CD4-positive, alpha-beta T cell (primary cell): ENCODE data around the gene IL5. TPM values are rescaled to one million over a fixed set of nuclear protein-coding genes. Genes with fewer than 3 reads are reported as not detected.
A peak's percentile ranks its signal among the peaks of the same experiment; 100 is the strongest.

Experiments
- ATAC-seq: fragments of 200-7000 bp; cut with Tn5 transposase; one replicate; pipeline ENCODE4 v1.10.0; 2022; ENCODE audit warnings: mild to moderate bottlenecking; ENCODE audit not compliant: poor library complexity
- CTCF ChIA-PET: fragments of 350-600 bp; sonication (Branson Sonifier 250); formaldehyde crosslinking; loops from one replicate; lab custom pipeline; 2021; ENCODE audit warnings: antibody characterized with exemption, inconsistent platforms; lab: Charles Lee
- POLR2A ChIA-PET: fragments of 350-600 bp; sonication (Branson Sonifier 250); formaldehyde crosslinking; loops from one replicate; lab custom pipeline; 2021; ENCODE audit warnings: antibody characterized with exemption, inconsistent platforms; lab: Charles Lee
- DNase-seq, 14 experiments: peaks; one replicate each; pipeline ENCODE4 v3.0.0-alpha.2; 2013 to 2020; ENCODE audit warnings: mixed read lengths in 2 of 14
- H3K27ac ChIP-seq, 2 donors: one replicate each; pipeline versions ENCODE4 v1.5.1 to v1.7.0; 2013; ENCODE audit warnings: low read length in 2 of 2, low read depth in 1 of 2, mild to moderate bottlenecking in 1 of 2
- H3K27me3 ChIP-seq, 2 experiments: 1 replicate in 1 of 2; 2 replicates in 1 of 2; pipeline versions ENCODE4 v1.6.1 to v1.7.0; 2013; ENCODE audit warnings: low read length in 2 of 2, control low read depth in 1 of 2, mild to moderate bottlenecking in 1 of 2, moderate library complexity in 1 of 2; ENCODE audit not compliant: insufficient read depth in 2 of 2, control insufficient read depth in 1 of 2
- H3K36me3 ChIP-seq: one replicate; pipeline ENCODE4 v1.6.1; 2013; ENCODE audit warnings: low read length, control low read depth; ENCODE audit not compliant: insufficient read depth
- H3K4me1 ChIP-seq: one replicate; pipeline ENCODE4 v1.6.1; 2013; ENCODE audit warnings: low read length, control low read depth; ENCODE audit not compliant: insufficient read depth
- H3K4me3 ChIP-seq: one replicate; pipeline ENCODE4 v1.5.1; 2013; ENCODE audit warnings: mild to moderate bottlenecking, low read length, moderate library complexity
- H3K9me3 ChIP-seq, 2 experiments: 1 replicate in 1 of 2; 2 replicates in 1 of 2; pipeline versions ENCODE4 v1.6.1 to v1.7.0; 2013; ENCODE audit warnings: low read length in 2 of 2, mild to moderate bottlenecking in 2 of 2, control low read depth in 1 of 2, moderate library complexity in 1 of 2; ENCODE audit not compliant: control insufficient read depth in 1 of 2, insufficient read depth in 1 of 2
- H3K27ac Mint-ChIP-seq: one replicate; pipeline ENCODE4 v1.8.0; 2020; ENCODE audit warnings: mixed read lengths
- H3K27me3 Mint-ChIP-seq: one replicate; pipeline ENCODE4 v1.8.0; 2021; ENCODE audit warnings: mixed read lengths
- H3K36me3 Mint-ChIP-seq: one replicate; pipeline ENCODE4 v1.8.0; 2021; ENCODE audit warnings: low read depth, mixed read lengths
- H3K4me1 Mint-ChIP-seq: one replicate; pipeline ENCODE4 v1.8.0; 2021; ENCODE audit warnings: low read depth, mixed read lengths
- H3K4me3 Mint-ChIP-seq: one replicate; pipeline ENCODE4 v1.8.0; 2020; ENCODE audit warnings: mild to moderate bottlenecking, mixed read lengths
- H3K9me3 Mint-ChIP-seq: one replicate; pipeline ENCODE4 v1.8.0; 2020; ENCODE audit warnings: mixed read lengths
- CTCF ChIP-seq: fragments of 200-600 bp; IDR thresholded peaks from one replicate; pipeline ENCODE4 v1.8.0; 2022; ENCODE audit warnings: antibody characterized with exemption, mild to moderate bottlenecking
- intact Hi-C, 2 experiments: fragments of 100-400 bp; cut with DNase I in 1 of 2; cut with micrococcal nuclease in 1 of 2; formaldehyde crosslinking; loops; one replicate each; pipeline versions ENCODE4 v1.15.1 to v1.9.0; 2023 to 2025; cut with DNase I, micrococcal nuclease
- polyA plus RNA-seq, 2 donors: library from polyadenylated mRNA; unstranded; fragments of 120-200 nt; gene quantifications; one replicate each; pipeline ENCODE4 v1.2.1, GENCODE V29; 2013
- total RNA-seq, 174 experiments: library from RNA in 2 of 174; stranded (reverse) in 2 of 174; gene quantifications; one replicate each; pipeline ENCODE4 v1.2.3 and lab custom pipeline; 2021 to 2026

The IL5 gene
- total RNA-seq = not detected
- polyA plus RNA-seq (2013, experiment 1 of 2) = 0.38 TPM
- 0.11 TPM for polyA plus RNA-seq (2013, experiment 2 of 2)
- total RNA-seq (lab: John Stamatoyannopoulos, UW) = 0 to 42.0 (median 0.12) reads per million in 172 experiments

- Histone ChIP-seq H3K27me3 (no peaks in the 10 kb centered on the region), H3K4me1 (no peaks in the 10 kb centered on the region), H3K36me3 (no peaks in the 10 kb centered on the region), H3K9me3 (no peaks in the 10 kb centered on the region), H3K27ac (no peak within 1 kb of the TSS), H3K4me3 (no peak within 1 kb of the TSS)
- ChIA-PET POLR2A (no interaction called here), CTCF (no interaction called here)
- H3K36me3 Mint-ChIP-seq = no peaks in the 10 kb centered on the region
- intact Hi-C loops = no loop called here
- H3K27me3 Mint-ChIP-seq = no peaks in the 10 kb centered on the region
- DNase-seq (no peak), ATAC-seq (no peak)
- H3K4me3 Mint-ChIP-seq = no peak within 1 kb of the TSS
- no peak within 1 kb of the TSS for H3K27ac Mint-ChIP-seq
- no peaks in the 10 kb centered on the region for H3K9me3 Mint-ChIP-seq
- no peak for TF ChIP-seq CTCF
- H3K4me1 Mint-ChIP-seq = no peaks in the 10 kb centered on the region
Measured at GRCh38 chr5:132543472-132544201, at the start of gene IL5. Gene IL5 (minus strand): TSS chr5:132543522. CDS start chr5:132543478, 44 bp downstream.

GRCh38 chr5:132592521-132592920 is 49.2 kb upstream of the IL5 start:
- CTCF ChIA-PET = no interaction called here

GRCh38 chr5:132591145-132591544 is 47.8 kb upstream of the IL5 start:
- no peak overlapping the region for H3K4me3 ChIP-seq
- H3K9me3 ChIP-seq = no peaks in the 10 kb centered on the region
- ChIA-PET POLR2A (interaction anchor here (0.6 kb wide), 1 partner anchor 1489 kb away, joined by 4 read pairs; no protein-coding TSS in a partner anchor), CTCF (no interaction called here)
- Mint-ChIP-seq H3K36me3 (peaks cover 85% of the 10 kb centered on the region), H3K4me3 (no peak overlapping the region), H3K27me3 (no peaks in the 10 kb centered on the region), H3K27ac (no peak overlapping the region), H3K4me1 (no peaks in the 10 kb centered on the region), H3K9me3 (no peaks in the 10 kb centered on the region)
- no peaks in the 10 kb centered on the region for H3K27me3 ChIP-seq
- intact Hi-C loops = no loop called here
- DNase-seq (peak in 3 of 14 experiments; percentile 10 to 14 (median 13)), ATAC-seq (no peak)
- H3K36me3 ChIP-seq = peaks cover 66% of the 10 kb centered on the region
- H3K27ac ChIP-seq = no peak overlapping the region
- H3K4me1 ChIP-seq = no peaks in the 10 kb centered on the region
- TF ChIP-seq CTCF = no peak

More at GRCh38 chr5:132592521-132592920, 49.2 kb upstream of the IL5 start:
- Histone ChIP-seq H3K4me1 (no peaks in the 10 kb centered on the region), H3K9me3 (no peaks in the 10 kb centered on the region), H3K27me3 (no peaks in the 10 kb centered on the region), H3K27ac (no peak overlapping the region), H3K36me3 (peaks cover 66% of the 10 kb centered on the region), H3K4me3 (no peak overlapping the region)
- H3K4me1 Mint-ChIP-seq = no peaks in the 10 kb centered on the region
- H3K27me3 Mint-ChIP-seq = no peaks in the 10 kb centered on the region
- ATAC-seq = no peak
- TF ChIP-seq CTCF = no peak
- H3K9me3 Mint-ChIP-seq = no peaks in the 10 kb centered on the region
- no peak for DNase-seq
- intact Hi-C loops = no loop called here
- POLR2A ChIA-PET = no interaction called here
- H3K36me3 Mint-ChIP-seq = peaks cover 91% of the 10 kb centered on the region
- H3K4me3 Mint-ChIP-seq = no peak overlapping the region
- H3K27ac Mint-ChIP-seq = no peak overlapping the region
